Activated CD4-positive, CD25-positive, alpha-beta regulatory T cell (primary cell): Measurements from ENCODE around the gene DICER1.
"Not testable (repeated sequence)": the region's sequence is repeated elsewhere in the genome, so short reads cannot be mapped to it uniquely, and the experiment has no call there.

Source experiments
- DNase-seq, 4 experiments: peaks; one replicate each; lab custom pipeline; 2025; lab: John Stamatoyannopoulos, UW

Gene DICER1

DNA sequence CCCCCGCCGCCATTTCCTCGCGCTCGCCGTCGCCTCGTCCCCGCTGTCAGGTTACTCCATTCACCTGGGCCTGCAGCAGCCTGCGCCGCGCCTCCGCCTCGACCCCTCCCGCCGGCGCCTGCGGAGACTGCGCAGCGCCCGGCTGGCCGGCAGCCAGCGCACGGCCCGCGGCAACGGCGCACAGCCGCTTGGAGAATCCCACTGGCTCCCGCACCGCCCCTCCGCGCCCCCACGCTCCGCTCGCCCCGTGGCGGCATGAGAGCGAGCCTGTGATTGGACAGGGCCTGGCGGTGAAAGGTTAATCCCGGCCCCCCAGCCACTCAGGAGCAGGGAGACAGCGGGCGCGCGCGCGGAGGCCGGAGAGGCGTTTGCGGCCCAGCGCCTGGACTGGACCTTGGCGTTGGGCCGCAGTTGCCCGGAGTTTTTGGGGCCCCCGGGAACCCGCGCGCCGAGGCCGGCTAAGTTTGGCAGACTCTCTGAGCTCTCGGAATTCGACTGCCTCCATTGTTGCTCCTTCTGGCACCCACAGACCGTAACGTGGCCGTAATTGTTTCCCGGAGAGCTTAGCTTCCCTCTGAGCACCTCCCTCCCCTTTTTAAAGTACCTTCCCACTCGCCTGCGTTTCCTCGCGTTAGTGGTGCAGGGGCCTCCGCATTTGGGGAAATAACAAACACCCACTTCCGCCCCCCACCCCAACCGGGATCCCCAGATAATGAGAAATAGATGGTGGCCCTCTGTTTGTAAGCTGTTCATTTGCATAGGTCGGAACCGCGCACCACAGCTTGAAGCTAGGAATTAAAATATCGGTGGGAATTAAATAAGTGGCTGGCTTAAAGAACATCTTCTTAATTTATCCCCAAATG, at the start of gene DICER1:
Gene DICER1 (minus strand): TSS at position 203 of the 863 bp plus-strand sequence. CDS start 24,071 bp downstream, outside the sequence.
- DNase-seq, result peak; percentile 86 to 95 (median 91)

GRCh38 chr14:95206534-95206933, 49.2 kb upstream of the DICER1 start:
- no peak for DNase-seq

DNA sequence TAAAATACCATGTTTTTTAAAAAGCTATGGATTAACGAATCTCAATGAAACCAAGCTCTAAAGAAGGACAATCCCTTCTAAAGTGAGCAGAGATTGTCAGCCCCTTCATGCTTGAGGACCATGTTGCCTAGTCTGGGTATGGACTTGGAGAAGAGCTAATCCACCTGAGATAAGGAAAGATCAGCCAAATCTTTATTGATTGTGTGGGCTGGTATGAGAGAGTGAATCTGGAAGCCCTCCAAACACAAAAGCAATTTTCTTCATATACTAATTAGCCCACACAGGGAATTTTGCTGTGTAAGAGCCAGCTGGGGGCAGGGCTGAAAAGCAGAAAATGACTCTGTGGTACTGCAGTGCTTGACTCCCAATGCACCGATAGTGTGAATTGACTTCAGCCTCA, 47.4 kb upstream of the DICER1 start:
- DNase-seq, result no peak

GRCh38 chr14:95201745-95202144, 44.4 kb upstream of the DICER1 start:
- DNase-seq, result not testable (repeated sequence)

- no peak for DNase-seq
These were observed 43.1 kb upstream of the DICER1 start for GRCh38 chr14:95200404-95200803.

DNA sequence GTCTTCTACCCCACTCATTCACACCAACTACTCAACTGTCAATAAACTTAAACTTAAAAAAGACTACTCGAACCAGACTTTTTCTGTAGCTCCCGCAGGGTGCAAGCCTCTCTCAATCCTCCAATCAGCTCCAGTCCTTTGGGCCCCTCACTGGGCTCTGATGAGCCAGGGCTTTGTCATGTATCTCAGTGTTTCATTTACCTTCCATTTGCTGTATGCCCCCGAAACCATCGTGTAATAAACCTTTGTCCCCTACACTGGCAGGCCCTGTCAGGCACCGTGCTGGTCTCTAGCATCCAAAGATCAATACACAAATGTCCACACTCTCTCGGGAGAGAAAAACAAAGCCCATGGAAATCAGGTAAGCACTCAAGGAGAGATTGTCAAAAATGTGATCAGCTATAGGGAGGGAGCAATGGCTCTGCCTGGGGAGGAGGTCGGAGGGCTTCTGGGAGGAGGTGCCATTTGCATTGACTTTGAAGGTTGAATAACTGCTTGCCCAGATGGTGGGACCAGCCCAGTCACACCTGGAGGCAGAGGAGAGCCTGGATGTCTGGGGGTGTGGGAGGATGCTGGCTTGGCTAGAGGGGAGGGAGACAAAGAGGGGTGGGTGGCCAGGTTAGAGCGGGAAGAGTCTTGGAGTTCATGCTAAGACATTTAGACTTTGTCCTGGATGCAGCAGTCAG, 42.1 kb upstream of the DICER1 start:
- DNase-seq, result no peak

DNA sequence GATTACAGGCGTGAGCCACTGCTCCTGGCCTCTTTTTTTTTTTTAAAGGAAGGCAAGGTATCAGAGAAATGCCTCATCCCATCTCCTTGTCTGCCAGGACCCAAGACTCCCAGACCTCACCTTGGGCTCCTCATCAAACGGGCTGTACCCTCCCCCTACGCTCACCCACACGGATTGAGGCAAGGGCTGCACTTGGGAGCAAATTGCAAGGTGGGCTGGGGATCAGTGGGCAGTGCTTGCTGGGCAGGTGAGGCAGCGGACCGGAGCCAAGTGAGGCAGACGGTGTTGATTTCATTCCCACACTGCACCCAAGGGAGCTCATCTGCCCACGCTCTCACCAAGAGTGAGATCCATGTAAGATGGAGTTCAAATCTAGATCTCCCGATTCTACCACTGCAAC, 41.0 kb upstream of the DICER1 start:
- no peak for DNase-seq

DNA sequence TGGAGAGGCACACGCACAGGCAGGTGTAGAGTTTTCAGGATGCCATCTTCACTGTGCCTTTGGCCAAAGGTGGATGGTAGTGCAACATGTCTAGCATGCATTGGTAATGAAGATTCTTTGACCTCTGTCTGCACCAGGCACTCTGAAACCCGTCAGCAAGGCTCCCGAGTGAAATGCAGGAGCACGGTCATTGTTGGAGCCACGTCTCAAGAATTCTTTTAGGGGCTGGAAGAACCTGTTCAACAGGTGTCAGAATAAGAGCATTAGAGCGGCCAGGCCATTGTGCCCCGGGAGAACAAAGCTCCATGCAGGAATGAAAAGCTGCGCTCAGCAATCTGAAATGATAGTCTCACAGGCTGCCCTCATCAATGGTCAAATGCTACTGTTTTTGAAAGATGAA, 40.2 kb upstream of the DICER1 start:
- no peak for DNase-seq

- DNase-seq, result no peak
These were observed 39.7 kb upstream of the DICER1 start for GRCh38 chr14:95196826-95197545.

DNA sequence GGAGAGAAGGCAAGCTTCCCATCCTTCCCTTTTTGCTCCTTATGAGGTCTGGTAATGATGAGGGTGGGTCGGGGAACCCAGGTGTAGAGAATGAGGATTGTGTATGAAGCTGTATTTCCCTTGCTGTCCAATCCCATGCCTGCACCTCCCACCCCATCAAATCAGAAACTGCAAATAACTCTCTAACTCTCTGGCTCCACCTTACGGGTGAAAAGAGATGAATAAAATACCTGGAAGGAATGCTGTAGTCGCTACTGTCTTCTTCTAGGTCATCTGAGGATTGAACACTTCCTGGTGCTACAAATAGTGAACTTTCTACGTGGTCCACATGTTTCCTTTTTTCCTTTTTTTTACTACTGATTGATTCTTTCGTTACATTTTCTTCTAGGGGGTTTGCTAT, 38.9 kb upstream of the DICER1 start:
- DNase-seq, result no peak

DNA sequence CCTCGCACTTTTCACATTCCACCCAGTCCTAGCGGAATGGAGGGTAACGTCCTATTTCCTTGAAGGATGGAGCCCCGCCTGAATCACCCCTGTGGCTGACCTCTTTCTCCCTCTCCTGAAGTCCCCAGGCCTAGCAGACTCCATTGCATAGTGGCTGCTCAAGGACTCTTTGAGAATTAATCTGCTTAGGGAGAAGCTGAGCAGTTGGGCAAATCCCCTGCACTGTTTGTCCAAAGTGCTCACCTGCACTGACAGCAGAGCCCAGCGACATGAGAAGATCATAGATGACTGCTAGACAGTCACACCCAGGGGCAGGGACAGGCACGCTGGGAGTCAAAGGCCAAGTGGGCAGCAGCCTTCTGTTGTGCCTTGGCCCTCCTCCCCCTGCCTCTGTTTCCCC, 37.7 kb upstream of the DICER1 start:
- no peak for DNase-seq

DNA sequence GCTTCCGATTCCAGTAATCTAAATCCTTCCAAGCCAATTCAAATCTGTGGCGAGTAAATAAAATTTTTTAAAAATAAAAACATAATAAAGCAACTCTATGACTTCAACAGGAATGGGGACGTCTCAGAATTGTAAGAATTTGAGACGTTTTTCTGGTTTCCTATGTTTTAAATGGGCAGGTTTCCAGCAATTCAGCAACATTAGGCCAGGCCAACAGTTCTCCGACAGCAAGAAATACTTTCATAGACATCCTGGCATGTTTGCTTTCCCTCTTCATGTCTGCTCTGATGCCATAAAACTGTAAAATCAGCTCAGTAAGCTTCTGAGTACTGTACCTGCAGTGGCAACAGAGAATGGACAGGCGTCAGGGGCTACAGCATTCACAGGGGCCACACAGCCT, 35.8 kb upstream of the DICER1 start:
- DNase-seq, result no peak

DNA sequence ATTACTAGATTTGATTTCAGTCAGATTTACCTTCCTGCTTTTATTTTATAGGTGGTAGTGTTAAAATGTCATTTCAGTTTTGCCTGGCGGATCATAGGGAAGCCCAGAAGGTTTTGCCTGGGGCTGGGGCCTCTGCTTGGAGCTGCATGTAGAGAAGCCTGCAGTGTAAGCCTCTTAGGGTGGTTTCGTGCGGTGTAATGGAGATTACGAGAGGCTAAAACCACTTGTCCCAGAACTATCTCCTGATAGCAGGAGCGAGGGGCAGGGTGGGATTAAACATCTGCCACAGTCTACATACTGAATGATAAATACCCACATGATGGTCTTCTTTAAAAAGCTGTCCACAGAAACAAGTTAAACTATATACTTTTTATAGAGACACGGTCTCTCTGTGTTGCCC, 35.0 kb upstream of the DICER1 start:
- DNase-seq, result no peak

DNA sequence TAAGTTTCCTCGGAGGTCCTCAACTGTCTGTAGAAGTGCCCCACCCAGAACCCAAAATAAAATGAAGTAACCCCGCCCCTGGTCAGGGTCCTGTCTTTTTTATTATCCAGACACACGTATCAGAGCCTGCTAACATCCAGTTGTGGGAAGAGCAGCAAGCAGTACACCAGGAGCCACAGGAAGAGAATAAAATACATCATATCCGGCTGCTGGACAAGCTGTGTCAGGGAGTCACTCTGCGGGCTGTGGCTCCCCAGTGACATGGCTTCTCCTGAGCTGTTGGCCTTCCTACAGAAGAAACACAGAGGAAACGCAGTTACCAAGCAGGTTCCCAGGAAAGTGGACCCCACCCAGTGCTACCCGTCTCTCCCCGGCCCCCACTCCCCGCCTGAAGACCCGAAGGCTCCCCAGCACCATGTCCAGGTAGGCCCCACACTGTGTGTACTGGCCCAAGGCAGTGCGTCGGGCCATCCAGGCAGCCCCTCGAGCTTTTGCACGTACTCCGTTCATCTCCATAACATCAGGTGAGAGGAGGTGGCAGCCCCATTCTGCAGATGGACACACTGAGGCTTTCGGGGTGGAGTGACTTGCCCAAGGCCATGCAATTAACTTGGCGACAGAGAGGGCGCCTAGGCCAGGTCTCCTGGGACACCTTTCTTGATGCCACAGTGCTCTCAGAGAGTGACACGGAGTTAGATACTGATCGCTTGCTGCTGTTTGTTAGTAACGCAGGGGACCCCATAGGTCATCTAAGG, 34.3 kb upstream of the DICER1 start:
- DNase-seq, result no peak

DNA sequence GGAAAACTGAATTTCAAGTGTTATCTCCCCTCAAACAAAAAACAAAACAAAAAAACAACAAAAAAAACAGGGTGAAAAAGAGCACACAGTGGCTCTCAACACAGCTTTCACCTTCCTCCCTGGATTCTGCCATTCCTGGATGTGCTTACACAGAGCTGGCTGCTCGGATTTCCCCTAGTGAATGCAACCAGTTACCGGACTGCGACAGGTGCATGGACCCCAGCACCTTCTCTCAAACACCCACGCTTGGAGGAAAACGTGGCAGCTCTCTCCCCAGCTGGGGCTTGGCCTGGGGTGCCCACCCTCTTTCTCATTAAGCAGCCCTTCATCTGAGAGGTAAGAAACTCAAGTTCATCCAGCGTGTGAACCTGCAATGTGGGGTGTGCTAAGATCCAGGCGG, 33.5 kb upstream of the DICER1 start:
- no peak for DNase-seq

DNA sequence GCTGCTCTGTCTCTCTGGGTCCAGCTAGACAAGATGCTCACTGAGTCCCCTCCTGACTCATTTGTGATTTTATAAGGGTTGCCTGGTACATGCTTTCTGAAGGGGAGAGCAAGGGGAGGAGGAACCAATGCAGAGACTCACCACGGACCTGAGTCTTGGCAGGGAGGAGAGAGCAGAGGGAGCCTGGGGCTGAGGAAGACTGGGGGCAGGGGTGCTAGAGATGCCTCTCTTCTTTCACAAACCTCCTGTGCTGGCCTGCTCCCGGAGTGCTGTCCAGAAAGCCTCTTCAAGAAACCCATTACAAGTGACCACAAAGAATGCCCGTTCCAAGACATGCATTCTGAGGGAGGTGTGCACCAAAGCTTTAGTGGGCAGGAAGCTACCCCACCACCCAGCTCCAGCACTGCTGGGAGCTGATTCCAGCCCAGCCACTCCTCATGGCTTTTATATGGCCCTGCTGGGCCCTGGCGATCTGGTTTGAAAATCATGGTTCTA, 33.1 kb upstream of the DICER1 start:
- no peak for DNase-seq

- no peak for DNase-seq
These were observed 32.2 kb upstream of the DICER1 start for GRCh38 chr14:95189367-95190132.

DNA sequence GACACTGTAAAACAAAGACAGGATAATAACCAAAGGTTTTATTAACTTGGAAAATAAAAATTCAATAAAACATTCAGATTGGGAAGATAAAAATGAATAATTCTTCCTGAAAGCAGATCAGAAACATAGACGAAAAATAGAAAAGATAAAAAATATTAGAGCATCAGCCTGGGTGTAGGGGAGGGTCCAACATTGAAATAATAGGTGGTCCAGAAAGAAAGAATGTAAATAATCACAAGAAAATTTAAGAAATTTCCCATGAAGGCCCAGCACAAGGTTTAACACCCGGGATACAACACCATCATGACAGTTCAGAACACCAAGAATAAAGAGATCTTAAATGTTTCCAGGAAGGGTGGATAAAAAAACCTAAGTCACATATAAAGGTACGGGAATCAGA, 31.1 kb upstream of the DICER1 start:
- no peak for DNase-seq

DNA sequence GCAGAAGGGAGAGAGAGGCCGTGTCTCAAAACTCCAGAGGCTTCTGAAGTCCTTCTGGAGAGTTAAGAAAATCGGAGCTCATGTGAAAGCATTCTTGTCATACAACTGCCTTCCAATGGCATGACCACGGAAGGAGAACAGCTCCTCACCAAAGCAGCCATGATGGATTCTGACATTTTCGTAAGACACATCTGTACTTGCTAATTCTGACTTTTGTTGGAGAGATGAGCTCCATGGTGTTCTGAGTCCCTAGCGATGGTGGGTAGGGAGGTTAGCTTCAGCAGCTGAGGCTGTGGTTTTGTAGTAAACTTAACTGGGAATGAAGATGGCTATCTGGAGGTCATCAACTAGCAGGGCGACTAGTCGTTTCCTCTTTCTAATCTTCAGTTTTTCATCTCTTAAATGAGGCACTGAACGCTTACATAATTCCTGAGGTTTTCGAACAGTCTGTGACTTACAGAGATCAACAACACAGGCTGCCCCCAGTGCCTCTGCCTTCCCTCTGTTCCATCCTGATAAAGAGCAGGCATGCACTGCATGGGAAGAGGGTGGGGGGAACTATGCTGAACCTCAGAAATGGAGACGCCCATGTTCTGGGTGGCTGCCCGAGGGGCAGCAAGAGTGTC, 28.6 kb upstream of the DICER1 start:
- DNase-seq, result no peak

GRCh38 chr14:95185033-95185766, 27.9 kb upstream of the DICER1 start:
- no peak for DNase-seq
